Neural progenitor cell (in vitro differentiated cells): ENCODE data around the gene DDX25. TPM values are rescaled to one million over a fixed set of nuclear protein-coding genes. Genes with fewer than 3 reads are reported as not detected.

Source experiments
- DNase-seq: peaks from one replicate; pipeline ENCODE4 v3.0.0-alpha.2; 2016; ENCODE audit warnings: low spot score
- H2AFZ ChIP-seq: fragments of 200-600 bp; sonication (generic); replicated peaks from 2 replicates; pipeline ENCODE4 v1.6.1; 2016; ENCODE audit warnings: antibody characterized with exemption
- H3F3A ChIP-seq: fragments of 200-600 bp; sonication (generic); 2 replicates; pipeline ENCODE4 v1.6.1; 2016; ENCODE audit warnings: antibody characterized with exemption, low read depth
- H3K27ac ChIP-seq: fragments of 200-600 bp; sonication (generic); 2 replicates; pipeline ENCODE4 v1.5.1; 2016; ENCODE audit warnings: mild to moderate bottlenecking
- H3K27me3 ChIP-seq: fragments of 200-600 bp; sonication (generic); 2 replicates; pipeline ENCODE4 v1.6.1; 2016; ENCODE audit warnings: mild to moderate bottlenecking, moderate library complexity
- H3K36me3 ChIP-seq: fragments of 200-600 bp; sonication (generic); 2 replicates; pipeline ENCODE4 v1.5.1; 2016
- H3K4me1 ChIP-seq: fragments of 200-600 bp; sonication (generic); 2 replicates; pipeline ENCODE4 v1.6.1; 2016; ENCODE audit warnings: mixed run types
- H3K4me2 ChIP-seq: fragments of 200-600 bp; sonication (generic); 2 replicates; pipeline ENCODE4 v1.6.1; 2016
- H3K4me3 ChIP-seq: fragments of 200-600 bp; sonication (generic); 2 replicates; pipeline ENCODE4 v1.5.1; 2016
- H3K79me2 ChIP-seq: fragments of 200-600 bp; sonication (generic); 2 replicates; pipeline ENCODE4 v1.6.1; 2016; ENCODE audit warnings: low read depth
- H3K9ac ChIP-seq: fragments of 200-600 bp; sonication (generic); 2 replicates; pipeline ENCODE4 v1.6.1; 2016
- H3K9me3 ChIP-seq: fragments of 200-600 bp; sonication (generic); 2 replicates; pipeline ENCODE4 v1.5.1; 2016; ENCODE audit warnings: low read depth
- H4K20me1 ChIP-seq: fragments of 200-600 bp; sonication (generic); 2 replicates; pipeline ENCODE4 v1.6.1; 2016; ENCODE audit warnings: low read depth
- H3K27ac Mint-ChIP-seq: 3 replicates; pipeline ENCODE4 v1.8.0; 2021; ENCODE audit warnings: mixed read lengths
- H3K27me3 Mint-ChIP-seq: 2 replicates; pipeline ENCODE4 v1.8.0; 2022; ENCODE audit warnings: low read depth, mild to moderate bottlenecking, inconsistent platforms, moderate library complexity, mixed read lengths; ENCODE audit not compliant: insufficient read depth
- H3K36me3 Mint-ChIP-seq: 3 replicates; pipeline ENCODE4 v1.8.0; 2021; ENCODE audit warnings: mixed read lengths
- H3K4me1 Mint-ChIP-seq: 3 replicates; pipeline ENCODE4 v1.8.0; 2021; ENCODE audit warnings: mixed read lengths
- H3K4me3 Mint-ChIP-seq: 3 replicates; pipeline ENCODE4 v1.8.0; 2021; ENCODE audit warnings: mild to moderate bottlenecking, moderate library complexity, mixed read lengths
- H3K9me3 Mint-ChIP-seq: 3 replicates; pipeline ENCODE4 v1.8.0; 2020; ENCODE audit warnings: mixed read lengths
- EZH2 ChIP-seq: fragments of 200-600 bp; sonication (generic); IDR thresholded peaks from 2 replicates; pipeline ENCODE4 v1.6.1; 2017; ENCODE audit warnings: antibody characterized with exemption, mild to moderate bottlenecking, moderate library complexity
- EZH2phosphoT487 ChIP-seq: fragments of 200-600 bp; sonication (generic); IDR thresholded peaks from 2 replicates; pipeline ENCODE4 v1.6.1; 2017; ENCODE audit warnings: antibody characterized with exemption
- total RNA-seq: library from RNA; depleted of rRNA; stranded (reverse); fragments of >200 nt; gene quantifications from 2 replicates; pipeline ENCODE4 v1.2.3, GENCODE V29; 2015; ENCODE audit warnings: low replicate concordance
- TF ChIP-seq, protein P1 (sequence below): fragments of 200-600 bp; sonication (generic); IDR thresholded peaks from 2 replicates; pipeline ENCODE4 v1.5.1; 2017; ENCODE audit warnings: antibody characterized with exemption, mild to moderate bottlenecking

The DDX25 gene
- total RNA-seq, 1 donor from 2014 or later = 12.4 TPM

DNA sequence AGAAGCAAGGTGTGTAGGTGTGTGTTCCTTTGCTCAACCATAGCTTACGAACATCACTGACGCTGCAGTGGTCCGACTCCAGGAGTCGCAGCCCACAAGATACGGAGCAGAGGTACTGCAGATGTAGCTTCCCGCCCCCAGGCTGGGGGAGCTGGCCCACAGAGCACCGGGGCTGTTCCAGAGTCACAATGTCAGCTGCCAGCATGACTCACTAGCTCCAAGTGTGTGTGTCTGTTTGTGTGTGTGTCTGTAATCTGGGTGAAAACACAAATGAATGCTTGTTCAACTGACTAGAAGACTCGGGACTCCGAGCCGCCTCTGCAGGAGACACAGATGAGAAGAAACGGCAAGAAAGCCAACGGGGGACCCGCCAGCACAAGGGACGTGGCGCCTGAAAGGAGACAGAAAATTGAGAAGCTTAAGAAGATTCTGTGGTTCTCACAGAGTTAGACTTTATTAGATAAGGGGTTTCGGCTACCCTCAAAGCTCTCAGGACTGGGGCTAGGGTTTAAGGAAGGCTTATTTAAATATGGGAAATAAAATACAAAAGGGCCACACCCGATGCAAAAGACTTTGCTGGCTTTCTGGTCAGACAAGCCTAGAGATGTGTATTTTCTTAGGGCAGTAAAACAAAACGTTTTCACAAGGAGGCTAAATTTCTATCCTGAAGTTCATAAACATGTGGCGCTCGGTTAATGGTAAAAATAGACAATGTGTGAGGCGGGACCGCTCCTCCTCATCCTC lies 52.3 kb downstream of the DDX25 start:
- Mint-ChIP-seq H3K4me1 (peaks cover 17% of the 10 kb centered on the region), H3K27me3 (peaks cover 13% of the 10 kb centered on the region), H3K36me3 (peaks cover 37% of the 10 kb centered on the region), H3K9me3 (no peaks in the 10 kb centered on the region), H3K27ac (peak overlapping the region; percentile 29), H3K4me3 (no peak overlapping the region)
- Histone ChIP-seq H3K9ac (no peak overlapping the region), H3K36me3 (peaks cover 5% of the 10 kb centered on the region), H3K4me3 (no peak overlapping the region), H3K27ac (no peak overlapping the region), H3K79me2 (no peaks in the 10 kb centered on the region), H3K4me2 (no peak overlapping the region), H2AFZ (no peak overlapping the region), H4K20me1 (no peaks in the 10 kb centered on the region), H3K4me1 (peaks cover 4% of the 10 kb centered on the region), H3F3A (no peaks in the 10 kb centered on the region), H3K9me3 (no peaks in the 10 kb centered on the region), H3K27me3 (no peaks in the 10 kb centered on the region)
- TF ChIP-seq EZH2 (no peak), EZH2phosphoT487 (no peak)
- TF ChIP-seq, protein P1, sequence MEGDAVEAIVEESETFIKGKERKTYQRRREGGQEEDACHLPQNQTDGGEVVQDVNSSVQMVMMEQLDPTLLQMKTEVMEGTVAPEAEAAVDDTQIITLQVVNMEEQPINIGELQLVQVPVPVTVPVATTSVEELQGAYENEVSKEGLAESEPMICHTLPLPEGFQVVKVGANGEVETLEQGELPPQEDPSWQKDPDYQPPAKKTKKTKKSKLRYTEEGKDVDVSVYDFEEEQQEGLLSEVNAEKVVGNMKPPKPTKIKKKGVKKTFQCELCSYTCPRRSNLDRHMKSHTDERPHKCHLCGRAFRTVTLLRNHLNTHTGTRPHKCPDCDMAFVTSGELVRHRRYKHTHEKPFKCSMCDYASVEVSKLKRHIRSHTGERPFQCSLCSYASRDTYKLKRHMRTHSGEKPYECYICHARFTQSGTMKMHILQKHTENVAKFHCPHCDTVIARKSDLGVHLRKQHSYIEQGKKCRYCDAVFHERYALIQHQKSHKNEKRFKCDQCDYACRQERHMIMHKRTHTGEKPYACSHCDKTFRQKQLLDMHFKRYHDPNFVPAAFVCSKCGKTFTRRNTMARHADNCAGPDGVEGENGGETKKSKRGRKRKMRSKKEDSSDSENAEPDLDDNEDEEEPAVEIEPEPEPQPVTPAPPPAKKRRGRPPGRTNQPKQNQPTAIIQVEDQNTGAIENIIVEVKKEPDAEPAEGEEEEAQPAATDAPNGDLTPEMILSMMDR = no peak
- DNase-seq = no peak

DNA sequence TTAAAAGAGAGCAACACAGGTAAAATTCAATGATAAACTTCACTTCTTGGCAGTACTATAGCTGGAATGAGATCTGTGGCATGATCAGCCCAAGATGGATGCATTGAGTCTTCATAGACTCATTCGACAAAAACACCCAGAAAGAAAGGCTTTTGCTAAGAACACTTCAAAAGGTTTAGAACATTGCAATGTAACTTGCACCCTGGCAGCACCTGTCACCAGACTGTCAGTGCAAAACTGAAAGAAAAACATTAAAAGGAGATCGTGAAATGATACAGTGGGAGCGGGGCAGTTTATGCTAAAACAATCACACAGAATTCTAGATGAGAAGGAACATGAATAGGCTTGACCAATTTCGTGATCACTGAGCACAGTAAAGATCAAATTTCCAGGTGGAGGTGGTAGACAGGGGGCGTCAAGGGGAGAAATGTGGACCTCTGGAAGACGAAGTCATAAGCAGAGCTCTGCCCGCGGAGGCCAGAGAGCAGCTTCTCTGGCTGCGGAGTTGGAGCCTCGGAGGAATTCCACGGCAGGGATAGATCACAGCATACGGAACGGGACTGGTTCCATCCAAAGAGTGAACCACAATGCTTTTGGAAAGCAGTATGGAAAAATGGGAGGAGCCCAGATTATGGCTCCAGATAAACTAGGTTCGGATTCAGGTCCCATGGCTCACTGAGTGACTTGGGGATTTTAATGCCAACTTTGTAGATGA lies 53.5 kb downstream of the DDX25 start:
- peaks cover 2% of the 10 kb centered on the region for H3K9me3 Mint-ChIP-seq
- H3K27me3 Mint-ChIP-seq = peaks cover 13% of the 10 kb centered on the region
- Histone ChIP-seq H3K4me3 (no peak overlapping the region), H3K27me3 (no peaks in the 10 kb centered on the region), H3F3A (no peaks in the 10 kb centered on the region), H4K20me1 (no peaks in the 10 kb centered on the region), H3K4me1 (no peaks in the 10 kb centered on the region), H2AFZ (no peak overlapping the region), H3K36me3 (peaks cover 9% of the 10 kb centered on the region), H3K9me3 (peaks cover 2% of the 10 kb centered on the region), H3K27ac (no peak overlapping the region), H3K9ac (no peak overlapping the region), H3K79me2 (no peaks in the 10 kb centered on the region), H3K4me2 (no peak overlapping the region)
- peaks cover 11% of the 10 kb centered on the region for H3K4me1 Mint-ChIP-seq
- no peak for DNase-seq
- TF ChIP-seq EZH2 (no peak), EZH2phosphoT487 (no peak)
- TF ChIP-seq, protein P1 = no peak
- H3K27ac Mint-ChIP-seq = no peak overlapping the region
- peaks cover 49% of the 10 kb centered on the region for H3K36me3 Mint-ChIP-seq
- H3K4me3 Mint-ChIP-seq = no peak overlapping the region

DNA sequence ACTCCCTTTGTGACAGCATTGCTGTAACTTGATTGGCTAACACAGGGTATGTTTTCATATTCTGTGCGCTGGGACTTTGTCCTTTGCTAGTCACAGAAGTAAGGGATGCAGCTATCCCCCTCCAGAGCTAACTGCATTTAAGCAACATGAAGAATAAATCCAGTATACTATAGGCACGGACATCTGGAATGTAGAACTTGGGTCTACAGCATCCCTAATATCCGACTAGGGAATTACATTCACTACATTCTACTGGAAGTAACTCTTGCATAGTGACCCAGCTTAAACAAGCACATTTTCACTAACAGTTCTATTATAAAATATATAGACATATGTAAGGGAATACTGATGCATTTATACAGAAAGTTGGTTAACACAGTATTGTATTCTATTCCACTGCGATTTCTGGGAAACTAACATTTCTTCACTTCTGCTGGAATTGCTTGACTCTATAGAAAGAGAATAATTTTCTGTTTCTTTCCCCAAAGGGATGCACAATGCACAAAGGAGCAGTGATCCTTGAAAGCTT lies 54.6 kb downstream of the DDX25 start:
- H3K4me1 ChIP-seq = no peaks in the 10 kb centered on the region
- H4K20me1 ChIP-seq = no peaks in the 10 kb centered on the region
- H3K9me3 ChIP-seq = peaks cover 11% of the 10 kb centered on the region
- no peak overlapping the region for H3K4me2 ChIP-seq
- peaks cover 11% of the 10 kb centered on the region for H3K36me3 ChIP-seq
- no peaks in the 10 kb centered on the region for H3K79me2 ChIP-seq
- H2AFZ ChIP-seq = no peak overlapping the region
- Mint-ChIP-seq H3K4me3 (no peak overlapping the region), H3K9me3 (peaks cover 6% of the 10 kb centered on the region), H3K27me3 (peaks cover 10% of the 10 kb centered on the region), H3K36me3 (peaks cover 60% of the 10 kb centered on the region), H3K27ac (no peak overlapping the region), H3K4me1 (peaks cover 4% of the 10 kb centered on the region)
- no peak overlapping the region for H3K9ac ChIP-seq
- H3K27me3 ChIP-seq = no peaks in the 10 kb centered on the region
- no peaks in the 10 kb centered on the region for H3F3A ChIP-seq
- TF ChIP-seq, protein P1 = no peak
- no peak for TF ChIP-seq EZH2phosphoT487
- TF ChIP-seq EZH2 = no peak
- H3K4me3 ChIP-seq = no peak overlapping the region
- no peak for DNase-seq
- H3K27ac ChIP-seq = no peak overlapping the region
